Measurements from ENCODE around the gene ATP6V0A1. TPM values are rescaled to one million over a fixed set of nuclear protein-coding genes. Genes with fewer than 3 reads are reported as not detected.
A peak's percentile ranks its signal among the peaks of the same experiment; 100 is the strongest.

ATP6V0A1 gene
- total RNA-seq, 1 donor from 2014 or later: 69.4 TPM

GRCh38 chr17:42518046-42518754, 59.5 kb downstream of the ATP6V0A1 start:
- no peak for TF ChIP-seq CTCF (conservative IDR thresholded peaks at IDR 0.05)
- Mint-ChIP-seq H3K27me3 (no peaks in the 10 kb centered on the region), H3K9me3 (no peaks in the 10 kb centered on the region), H3K27ac (peak overlapping the region; percentile 84), H3K36me3 (peaks cover 12% of the 10 kb centered on the region), H3K4me3 (peak overlapping the region; percentile 64), H3K4me1 (ENCODE audit: unreplicated experiment) (peaks cover 52% of the 10 kb centered on the region)
- no peak for DNase-seq (ENCODE audit: extremely low spot score, unreplicated experiment)

- no peak for TF ChIP-seq CTCF (conservative IDR thresholded peaks at IDR 0.05)
- Mint-ChIP-seq H3K4me1 (ENCODE audit: unreplicated experiment) (peaks cover 52% of the 10 kb centered on the region), H3K36me3 (peaks cover 12% of the 10 kb centered on the region), H3K4me3 (peak overlapping the region; percentile 64), H3K27ac (peak overlapping the region; percentile 84), H3K27me3 (no peaks in the 10 kb centered on the region), H3K9me3 (no peaks in the 10 kb centered on the region)
- DNase-seq (ENCODE audit: extremely low spot score, unreplicated experiment): no peak
Measured at GRCh38 chr17:42518755-42519545, 60.3 kb downstream of the ATP6V0A1 start.

- no peak for TF ChIP-seq CTCF (conservative IDR thresholded peaks at IDR 0.05)
- H3K36me3 Mint-ChIP-seq: peaks cover 10% of the 10 kb centered on the region
- no peak for DNase-seq (ENCODE audit: extremely low spot score, unreplicated experiment)
- H3K9me3 Mint-ChIP-seq: no peaks in the 10 kb centered on the region
- H3K4me3 Mint-ChIP-seq: peak overlapping the region; percentile 49
- H3K27ac Mint-ChIP-seq: peak overlapping the region; percentile 84
- no peaks in the 10 kb centered on the region for H3K27me3 Mint-ChIP-seq
- H3K4me1 Mint-ChIP-seq (ENCODE audit: unreplicated experiment): peaks cover 52% of the 10 kb centered on the region
Measured at GRCh38 chr17:42519546-42520491, 61.1 kb downstream of the ATP6V0A1 start.

- Mint-ChIP-seq H3K27me3 (no peaks in the 10 kb centered on the region), H3K4me1 (ENCODE audit: unreplicated experiment) (peaks cover 52% of the 10 kb centered on the region), H3K36me3 (peaks cover 11% of the 10 kb centered on the region), H3K4me3 (peak overlapping the region; percentile 49), H3K9me3 (no peaks in the 10 kb centered on the region), H3K27ac (peak overlapping the region; percentile 84)
- TF ChIP-seq CTCF (conservative IDR thresholded peaks at IDR 0.05): peak; percentile 57
- DNase-seq (ENCODE audit: extremely low spot score, unreplicated experiment): no peak
Measured at GRCh38 chr17:42520540-42520951, 61.9 kb downstream of the ATP6V0A1 start.

GRCh38 chr17:42521036-42521435, 62.4 kb downstream of the ATP6V0A1 start:
- Mint-ChIP-seq H3K27me3 (no peaks in the 10 kb centered on the region), H3K9me3 (no peaks in the 10 kb centered on the region), H3K27ac (peak overlapping the region; percentile 84), H3K36me3 (peaks cover 11% of the 10 kb centered on the region), H3K4me1 (ENCODE audit: unreplicated experiment) (peaks cover 52% of the 10 kb centered on the region), H3K4me3 (peak overlapping the region; percentile 49)
- no peak for DNase-seq (ENCODE audit: extremely low spot score, unreplicated experiment)
- TF ChIP-seq CTCF (conservative IDR thresholded peaks at IDR 0.05): no peak
